ENCODE measurements around the gene RGS9BP.
"Not testable (repeated sequence)": the region's sequence is repeated elsewhere in the genome, so short reads cannot be mapped to it uniquely, and the experiment has no call there.

The RGS9BP gene, protein sequence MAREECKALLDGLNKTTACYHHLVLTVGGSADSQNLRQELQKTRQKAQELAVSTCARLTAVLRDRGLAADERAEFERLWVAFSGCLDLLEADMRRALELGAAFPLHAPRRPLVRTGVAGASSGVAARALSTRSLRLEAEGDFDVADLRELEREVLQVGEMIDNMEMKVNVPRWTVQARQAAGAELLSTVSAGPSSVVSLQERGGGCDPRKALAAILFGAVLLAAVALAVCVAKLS

DNA sequence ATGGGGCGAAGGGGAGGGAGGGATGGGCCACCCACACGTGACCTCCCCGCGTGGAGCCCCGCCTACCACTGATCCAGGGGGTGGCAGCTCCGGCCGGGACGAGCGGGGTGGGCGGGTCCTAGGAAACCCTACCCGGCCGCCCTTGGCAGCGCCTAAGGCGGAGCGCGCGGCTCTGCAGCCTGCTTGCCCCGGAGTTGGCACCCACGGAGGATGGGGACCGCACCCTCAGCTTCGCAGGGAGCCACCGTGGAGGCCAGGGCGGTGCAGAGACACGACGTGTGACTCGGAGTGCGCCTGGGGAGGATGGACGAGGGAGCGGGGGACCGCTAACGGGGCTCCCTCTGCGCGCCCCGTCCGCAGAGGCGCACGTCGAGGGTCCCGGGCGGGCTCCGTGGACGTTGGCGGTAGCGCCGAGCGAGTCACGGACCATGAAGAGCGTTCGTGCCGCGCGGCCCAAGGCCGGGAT lies at the start of gene RGS9BP:
Gene RGS9BP, plus strand, starts transcription at position 129 of the 466 bp plus-strand sequence. CDS start 416 bp downstream, outside the sequence.
- peak; percentile 29 for DNase-seq (ENCODE audit: low read depth)

DNA sequence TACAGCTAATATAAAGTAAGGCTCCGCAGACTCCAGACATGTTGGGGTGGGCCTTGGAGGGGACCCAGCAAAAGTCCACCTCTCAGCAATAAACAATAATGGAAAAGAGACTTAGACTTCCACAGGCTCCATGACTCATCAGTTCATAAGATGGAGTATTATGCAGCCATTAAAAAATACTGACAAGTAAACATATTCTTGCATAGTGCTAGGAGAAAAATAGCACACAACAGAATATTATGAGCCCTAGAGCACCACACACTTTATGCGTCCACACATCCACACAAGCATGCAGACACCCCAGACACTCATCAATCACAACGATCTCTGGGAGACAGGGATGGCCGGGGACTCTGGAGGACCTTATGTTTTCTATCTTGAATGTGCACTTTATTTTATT lies 48.7 kb upstream of the RGS9BP start:
- DNase-seq (ENCODE audit: low read depth), result no peak

DNA sequence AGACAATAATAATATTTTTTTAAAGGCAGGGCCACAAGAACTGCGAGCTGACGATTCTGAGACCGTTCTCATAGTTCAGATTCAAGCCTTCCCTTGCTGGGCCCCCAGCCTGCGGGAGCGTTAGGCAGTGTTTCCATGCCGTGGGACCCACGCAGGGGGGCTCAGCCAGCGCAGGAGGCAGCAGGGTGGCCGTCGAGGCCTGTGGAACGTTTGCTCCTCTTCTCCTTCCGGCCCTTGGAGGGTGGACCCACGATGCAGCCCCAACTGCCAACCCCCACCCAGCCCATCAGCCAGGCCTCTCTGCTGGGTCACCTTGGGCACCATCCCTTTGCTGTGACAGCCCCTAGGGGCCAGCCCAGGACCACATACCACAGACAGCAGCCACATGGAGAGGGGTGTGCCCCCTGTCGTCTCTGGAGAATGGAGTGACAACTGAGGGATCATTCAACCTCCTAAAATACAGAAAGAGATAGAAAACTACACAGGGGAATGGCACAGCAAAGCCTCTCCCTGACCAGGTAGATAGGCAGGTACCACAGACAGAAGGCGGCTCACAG lies 47.9 kb upstream of the RGS9BP start:
- DNase-seq (ENCODE audit: low read depth), result no peak

DNA sequence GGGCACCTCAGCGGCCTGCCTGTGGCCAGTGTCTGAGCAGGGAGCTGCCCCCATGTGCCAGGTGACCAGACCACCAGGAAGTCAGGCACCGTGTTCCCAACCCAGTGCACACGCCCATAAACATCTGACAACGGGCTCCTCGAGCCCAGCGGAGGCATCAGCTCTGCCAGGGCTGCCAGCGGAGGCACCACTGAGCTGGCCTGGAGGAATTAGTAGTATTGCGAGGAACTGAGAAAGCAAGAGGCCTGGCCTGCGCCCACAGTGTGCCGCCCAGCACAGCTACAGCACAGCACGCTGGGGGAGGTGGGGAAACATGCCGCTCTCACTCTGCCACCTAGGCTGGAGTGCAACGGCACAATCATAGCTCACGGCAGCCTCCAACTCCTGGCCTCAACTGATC lies 45.3 kb upstream of the RGS9BP start:
- DNase-seq (ENCODE audit: low read depth), result no peak

DNA sequence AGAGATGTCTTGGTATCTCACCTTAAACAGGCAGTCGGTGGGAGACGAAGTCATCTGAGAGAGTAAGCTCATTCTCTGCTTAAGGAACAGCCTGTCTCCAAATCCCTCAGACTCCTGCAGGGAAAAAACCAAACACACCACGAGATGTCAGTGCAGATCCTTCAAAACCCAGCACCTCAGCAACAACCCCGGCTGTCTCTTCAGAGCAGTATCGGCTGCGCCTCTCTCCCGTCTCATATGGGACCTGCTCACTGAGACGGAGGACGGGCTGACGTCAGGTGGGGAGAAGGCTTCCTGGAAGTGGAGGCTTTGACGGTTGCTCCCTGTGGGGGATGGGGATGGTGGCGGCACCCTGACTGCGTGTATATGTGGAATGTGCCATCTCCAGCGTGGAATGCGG lies 44.3 kb upstream of the RGS9BP start:
- DNase-seq (ENCODE audit: low read depth), result no peak

DNA sequence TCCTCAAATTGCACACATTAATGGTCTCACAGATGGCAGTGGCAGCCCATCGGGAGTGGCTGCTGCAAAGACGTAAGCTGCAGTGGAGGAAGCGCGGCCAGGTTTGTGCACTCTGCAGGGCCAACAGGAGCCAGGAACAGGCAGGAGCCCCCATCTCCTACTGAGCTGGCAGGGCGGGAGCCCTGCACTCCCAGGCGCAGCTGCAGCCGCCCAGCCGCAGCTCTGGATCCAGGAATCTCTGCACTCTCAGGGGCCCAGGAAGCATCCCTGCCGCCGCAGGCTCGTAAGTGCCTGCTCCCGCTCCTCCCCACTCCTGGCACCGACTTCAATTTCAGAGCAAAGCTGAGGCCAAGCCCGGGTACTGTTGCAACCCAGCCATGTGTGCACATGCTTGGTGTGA lies 38.2 kb upstream of the RGS9BP start:
- no peak for DNase-seq (ENCODE audit: low read depth)

DNA sequence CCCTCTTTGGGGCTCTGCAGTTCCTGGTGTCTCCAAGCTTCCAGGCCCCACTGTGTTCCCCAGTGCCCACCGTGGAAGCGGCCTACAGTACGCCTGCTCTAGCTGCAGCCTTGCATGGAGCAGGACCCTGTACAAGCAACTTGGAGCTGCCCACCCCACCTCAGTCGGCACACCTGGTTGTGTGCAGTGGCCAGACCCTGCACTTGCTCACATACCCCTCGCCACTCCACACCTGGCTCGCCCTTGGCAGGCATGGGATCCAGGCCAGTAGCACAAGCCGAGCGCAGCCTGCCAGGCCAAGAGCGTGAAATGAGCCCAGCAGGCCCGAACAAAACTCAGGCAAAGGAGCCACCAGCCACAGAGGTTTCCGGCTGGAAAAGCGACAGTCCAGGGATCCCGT lies 37.0 kb upstream of the RGS9BP start:
- DNase-seq (ENCODE audit: low read depth), result no peak

DNA sequence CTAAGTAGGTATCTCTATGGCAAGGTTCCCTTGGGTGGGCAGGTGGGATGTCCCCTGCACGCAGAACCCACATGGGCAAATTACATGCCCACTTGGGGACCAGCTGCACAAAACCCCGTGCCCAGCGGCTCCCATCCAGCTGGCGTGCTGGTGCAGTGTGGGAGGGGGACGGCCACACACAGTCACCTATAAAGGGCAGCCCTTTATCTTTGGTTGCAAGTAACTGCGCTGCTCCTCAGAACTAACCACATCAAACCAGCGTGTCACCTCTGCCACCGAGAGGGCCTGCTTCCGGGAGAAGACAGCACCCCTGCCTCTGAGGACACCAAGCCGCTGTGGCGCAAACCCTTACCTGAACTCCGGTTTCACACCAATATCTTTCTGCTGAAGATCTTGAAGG lies 32.9 kb upstream of the RGS9BP start:
- DNase-seq (ENCODE audit: low read depth), result peak; percentile 20

DNA sequence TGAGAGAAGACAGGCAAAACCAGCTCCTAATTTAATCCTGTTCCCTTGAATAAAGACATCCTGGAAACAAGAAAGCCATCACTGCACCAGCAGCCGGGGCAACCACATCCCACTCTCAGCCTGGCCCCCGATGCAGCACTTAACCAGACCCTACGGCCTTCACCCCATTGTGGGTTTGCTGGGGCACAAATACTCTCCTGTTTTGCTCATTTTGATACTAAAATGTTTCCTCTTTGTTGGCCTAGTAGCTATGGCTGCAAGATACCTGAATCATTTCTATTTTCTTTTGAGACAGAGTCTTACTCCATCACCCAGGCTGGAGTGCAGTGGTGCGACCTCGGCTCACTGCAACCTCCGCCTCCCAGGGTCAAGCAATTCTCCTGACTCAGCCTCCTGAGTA lies 29.1 kb upstream of the RGS9BP start:
- no peak for DNase-seq (ENCODE audit: low read depth)

DNA sequence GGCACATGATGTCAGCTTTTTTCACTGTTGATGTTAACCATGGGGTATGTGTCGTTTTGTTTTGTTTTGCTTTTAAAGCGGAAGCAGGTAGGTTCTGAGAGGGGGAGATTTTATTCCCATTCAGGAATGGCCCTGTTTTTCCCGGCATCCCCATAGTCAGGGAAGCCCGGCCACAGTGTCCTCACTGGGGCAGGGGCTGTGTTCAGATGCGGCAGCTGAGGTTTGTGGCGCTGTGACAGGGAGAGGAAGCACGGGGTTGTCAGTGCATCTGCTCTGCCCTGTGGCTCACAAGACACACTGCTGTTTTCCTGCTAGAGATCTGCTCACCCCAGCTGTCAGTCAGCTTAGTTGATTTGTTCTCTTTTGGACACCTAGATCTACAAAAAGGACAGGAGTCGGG lies 28.3 kb upstream of the RGS9BP start:
- DNase-seq (ENCODE audit: low read depth), result no peak

DNA sequence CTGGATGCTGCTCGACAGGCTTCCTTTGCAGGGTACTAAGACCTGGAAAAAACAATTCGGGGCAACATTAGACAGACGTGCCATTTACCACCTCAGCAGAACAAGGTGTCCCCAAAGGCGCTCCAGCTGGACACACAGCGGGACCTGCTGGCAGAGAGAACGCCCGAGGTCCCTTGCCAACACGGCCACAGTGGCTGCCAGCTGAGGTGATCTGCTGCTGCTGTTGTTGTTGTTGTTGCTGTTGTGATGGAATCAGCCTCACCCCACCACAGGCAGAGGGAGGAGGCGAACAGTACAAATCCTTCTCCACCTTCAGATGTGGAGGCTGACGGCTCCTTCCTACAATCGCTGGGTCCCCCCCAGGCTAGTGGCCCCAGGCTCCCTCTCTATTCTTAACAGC lies 25.9 kb upstream of the RGS9BP start:
- no peak for DNase-seq (ENCODE audit: low read depth)

DNA sequence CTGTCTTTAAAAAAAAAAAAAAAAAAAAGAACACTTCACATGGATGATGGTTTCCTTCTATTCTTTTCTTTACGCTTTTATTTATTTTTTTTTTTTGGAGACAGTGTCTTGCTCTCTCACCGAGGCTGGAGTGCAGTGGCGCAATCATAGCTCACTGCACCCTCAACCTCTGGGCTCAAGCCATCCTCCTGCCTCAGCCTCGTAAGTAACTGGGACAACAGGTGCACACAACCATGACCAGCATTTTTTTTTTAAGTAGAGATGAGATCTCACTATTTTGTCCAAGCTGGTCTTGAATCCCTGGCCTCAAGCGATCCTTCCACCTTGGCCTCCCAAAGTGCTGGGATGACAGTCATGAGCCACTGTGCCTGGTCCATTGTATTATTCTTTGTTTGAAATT lies 25.0 kb upstream of the RGS9BP start:
- DNase-seq (ENCODE audit: low read depth), result no peak

DNA sequence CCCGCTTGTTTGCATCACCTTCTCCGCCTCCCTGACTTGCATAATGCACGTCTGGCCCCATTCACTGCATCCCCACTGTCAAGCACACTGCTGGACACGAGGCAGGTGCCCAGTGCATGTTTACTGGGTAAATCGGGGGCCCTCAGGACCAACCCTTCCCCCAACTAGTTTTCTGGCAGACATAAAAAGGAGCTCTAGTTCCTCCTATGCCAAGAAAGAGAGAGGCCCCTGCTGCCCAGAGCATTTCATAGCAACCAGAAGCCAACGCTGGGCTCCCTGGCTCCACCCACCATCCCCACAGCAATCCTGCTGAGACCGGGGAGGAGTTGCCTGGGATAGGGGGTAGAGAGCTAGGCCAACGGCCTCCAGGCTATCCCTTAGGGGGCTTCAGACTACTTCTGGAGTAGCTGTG lies 23.9 kb upstream of the RGS9BP start:
- DNase-seq (ENCODE audit: low read depth), result no peak

DNA sequence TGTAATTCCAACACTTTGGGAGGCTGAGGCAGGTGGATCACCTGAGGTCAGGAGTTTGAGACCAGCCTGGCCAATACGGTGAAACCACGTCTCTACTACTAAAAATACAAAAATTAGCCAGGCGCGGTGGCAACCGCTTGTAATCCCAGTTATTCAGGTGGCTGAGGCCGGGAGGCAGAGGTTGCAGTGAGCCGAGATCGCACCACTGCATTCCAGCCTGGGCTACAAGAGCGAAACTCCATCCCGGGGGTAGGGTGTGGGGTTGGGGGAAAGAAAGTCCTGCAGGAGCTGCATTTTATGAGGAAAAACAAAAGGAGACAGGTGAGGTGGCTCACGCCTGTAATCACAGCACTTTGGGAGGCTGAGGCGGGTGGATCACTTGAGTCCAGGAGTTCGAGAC lies 23.3 kb upstream of the RGS9BP start:
- DNase-seq (ENCODE audit: low read depth), result not testable (repeated sequence)

DNA sequence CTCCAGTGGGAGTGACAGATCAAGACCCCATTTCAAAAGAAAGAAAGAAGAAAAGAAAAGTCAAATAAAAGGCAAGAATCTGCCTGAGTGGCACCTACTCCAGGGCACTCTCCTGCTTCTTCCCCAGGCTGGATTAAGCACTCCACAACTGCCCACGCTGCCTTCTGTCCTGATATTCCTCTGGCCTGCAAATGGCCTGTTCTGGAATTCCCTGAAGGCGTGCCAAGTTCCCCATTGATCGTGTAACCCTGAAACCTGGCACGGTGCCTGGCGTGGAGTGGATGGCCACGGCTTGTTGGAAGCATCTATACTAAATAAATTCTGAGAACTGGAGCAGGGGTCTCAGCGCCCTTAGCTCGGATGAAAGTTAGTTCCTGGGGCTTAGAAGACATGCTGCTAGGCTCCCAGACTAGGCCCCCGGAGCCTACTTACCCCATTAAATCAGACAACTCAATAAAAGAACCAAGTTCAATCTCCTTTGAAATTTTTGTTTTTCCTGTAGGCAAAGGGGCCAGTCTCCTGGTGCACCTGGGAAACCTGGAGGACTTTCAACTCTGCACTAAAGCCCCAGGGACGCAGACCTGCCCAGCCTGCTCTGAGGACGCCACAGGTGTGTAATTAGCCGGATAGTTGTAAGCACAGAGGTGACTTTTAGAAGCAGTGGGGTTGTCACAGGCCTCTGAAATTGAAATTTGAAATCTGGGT lies 22.6 kb upstream of the RGS9BP start:
- no peak for DNase-seq (ENCODE audit: low read depth)

DNA sequence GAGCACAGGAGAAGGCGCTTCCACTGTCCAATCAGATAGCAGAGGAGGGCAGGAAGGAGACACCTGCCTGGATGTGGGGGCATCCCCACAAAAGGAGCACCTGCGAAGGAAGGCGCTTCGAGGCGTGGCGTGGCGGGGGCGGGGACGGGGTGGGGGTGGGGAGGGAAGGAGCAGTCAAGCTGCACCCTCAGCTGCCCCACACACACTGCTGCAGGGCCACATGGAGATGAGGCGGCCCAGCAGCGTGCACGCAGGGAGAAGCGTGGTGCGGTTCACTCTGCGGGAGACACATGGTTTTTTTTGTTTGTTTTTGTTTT lies 22.1 kb upstream of the RGS9BP start:
- no peak for DNase-seq (ENCODE audit: low read depth)

DNA sequence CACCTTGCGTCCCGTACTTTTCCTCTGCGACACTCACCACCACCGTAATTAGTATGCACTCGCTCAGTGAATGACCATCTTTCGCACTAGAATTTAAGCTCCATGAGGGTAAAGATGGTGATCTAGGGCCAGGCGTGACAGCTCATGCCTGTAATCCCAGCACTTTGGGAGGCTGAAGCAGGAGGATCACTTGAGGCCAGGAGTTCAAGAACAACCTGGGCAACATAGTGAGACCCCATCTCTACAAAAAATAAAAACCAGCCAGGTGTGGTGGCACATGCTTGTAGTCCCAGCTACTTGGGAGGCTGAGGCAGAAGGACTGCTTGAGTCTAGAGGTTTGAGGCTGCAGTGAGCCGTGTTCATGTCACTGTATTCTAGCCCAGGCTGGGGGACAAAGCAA lies 19.3 kb upstream of the RGS9BP start:
- not testable (repeated sequence) for DNase-seq (ENCODE audit: low read depth)

DNA sequence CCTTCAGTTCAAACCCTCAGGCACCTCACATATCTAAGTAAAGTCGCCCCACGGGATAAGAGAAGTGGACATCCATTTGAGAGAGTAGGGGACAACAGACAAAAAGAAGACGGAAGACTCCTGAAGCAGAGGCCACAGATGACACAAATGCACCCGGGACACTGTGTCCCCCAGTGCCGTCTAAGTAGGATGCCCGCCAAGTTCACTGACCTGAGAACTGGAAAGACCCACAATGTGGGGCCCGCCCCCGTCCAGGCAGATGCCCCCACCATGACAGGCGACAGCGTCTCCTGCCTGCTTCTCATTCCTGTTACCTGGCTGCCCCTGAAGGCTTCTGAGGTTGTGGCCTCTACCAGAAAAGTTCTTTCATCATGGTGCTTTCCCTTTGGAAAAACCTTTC lies 17.6 kb upstream of the RGS9BP start:
- no peak for DNase-seq (ENCODE audit: low read depth)

DNA sequence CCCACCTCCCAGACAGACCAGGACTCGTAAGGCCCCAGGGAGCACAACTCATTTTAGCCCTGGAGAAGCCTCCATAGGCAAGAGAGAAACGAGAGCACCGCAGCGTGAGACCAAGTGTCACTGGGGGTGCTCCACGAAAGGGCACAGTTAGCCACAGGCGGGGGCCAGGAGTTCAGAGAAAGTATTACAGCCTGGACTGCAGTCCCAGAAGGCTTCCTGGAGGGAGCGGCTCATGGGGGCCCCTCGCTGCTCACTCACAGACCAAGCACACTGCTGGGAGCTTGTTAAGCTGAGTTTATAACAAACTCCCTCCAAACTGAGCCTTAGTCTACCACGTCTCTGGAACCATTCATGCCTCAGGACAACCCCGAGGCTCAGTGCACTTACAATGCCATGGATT lies 17.1 kb upstream of the RGS9BP start:
- no peak for DNase-seq (ENCODE audit: low read depth)

DNA sequence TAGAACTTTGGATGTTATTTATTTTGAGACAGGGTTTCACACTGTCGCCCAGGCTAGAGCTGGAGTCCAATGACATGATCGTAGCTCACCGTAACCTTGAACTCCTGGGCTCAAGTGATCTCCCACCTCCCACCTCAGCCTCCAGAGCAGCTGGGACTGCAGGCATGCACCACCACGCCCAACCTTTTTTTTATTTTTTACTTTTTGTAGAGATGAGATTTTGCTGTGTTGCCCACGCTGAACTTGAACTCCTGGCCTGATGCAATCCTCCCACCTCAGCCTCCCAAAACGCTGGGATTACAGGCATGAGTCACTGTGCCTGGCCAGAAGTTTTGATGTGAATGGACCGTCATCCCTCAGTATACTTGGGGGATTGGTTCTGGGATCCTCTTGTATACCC lies 14.3 kb upstream of the RGS9BP start:
- no peak for DNase-seq (ENCODE audit: low read depth)

DNA sequence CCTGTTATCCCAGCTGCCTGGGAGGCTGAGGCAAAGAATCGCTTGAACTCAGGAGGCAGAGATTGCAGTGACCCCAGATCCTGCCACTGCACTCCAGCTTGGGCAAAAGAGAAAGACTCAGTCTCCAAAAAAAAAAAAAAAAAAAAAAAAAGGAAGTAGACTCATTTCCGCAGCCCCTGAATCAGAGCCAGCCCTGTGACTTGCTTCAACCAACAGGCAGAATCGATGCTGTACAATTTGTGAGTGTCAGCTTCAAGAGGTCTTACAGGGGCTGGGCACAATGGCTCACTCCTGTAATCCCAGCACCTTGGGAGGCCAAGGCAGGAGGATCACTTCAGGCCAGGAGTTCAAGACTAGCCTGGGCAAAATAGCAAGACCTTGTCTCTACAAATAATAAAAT lies 13.5 kb upstream of the RGS9BP start:
- no peak for DNase-seq (ENCODE audit: low read depth)

DNA sequence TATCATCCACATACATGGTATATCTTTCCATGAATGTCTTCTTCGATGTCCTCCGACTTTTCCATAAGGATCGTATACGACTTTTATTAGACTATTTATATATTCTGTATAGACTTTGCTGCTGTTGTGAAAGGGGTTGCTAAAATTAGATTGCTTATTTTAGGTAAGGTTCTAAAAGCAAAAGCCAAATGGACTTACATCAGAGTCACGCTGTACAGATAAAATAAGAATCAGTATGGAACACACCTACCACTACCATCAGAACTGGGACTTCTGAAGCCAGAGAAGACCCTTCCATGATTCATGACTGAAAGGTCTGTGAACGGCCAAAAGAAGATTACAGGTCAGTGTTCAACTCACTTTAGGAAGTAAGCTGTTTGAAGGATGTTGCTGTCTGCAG lies 9.6 kb upstream of the RGS9BP start:
- no peak for DNase-seq (ENCODE audit: low read depth)

DNA sequence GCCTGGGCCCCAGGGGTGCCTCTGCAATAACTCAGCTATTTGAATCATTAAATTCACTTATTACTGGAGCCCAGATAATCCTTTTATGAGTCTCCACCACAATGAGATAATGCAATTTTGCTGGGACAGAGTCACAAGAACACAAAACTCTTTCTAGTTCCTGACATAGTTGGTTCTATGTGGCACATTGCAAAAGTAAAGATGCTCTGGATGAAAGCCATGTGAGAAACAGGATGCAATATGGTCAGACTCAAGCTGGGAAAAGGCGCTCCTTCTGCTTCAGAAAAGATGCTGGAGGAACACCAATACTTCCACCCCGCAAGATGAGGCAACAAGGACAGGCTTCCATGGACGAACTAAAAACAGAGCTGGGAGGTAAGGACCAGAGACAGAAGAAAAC lies 6.3 kb upstream of the RGS9BP start:
- DNase-seq (ENCODE audit: low read depth), result no peak
